Activated T-helper 1 cell treated with Interleukin-2 at 50 U/mL for 16 hours (primary cell): ENCODE results near the gene SLC9A3.

Experiments used
- DNase-seq: peaks from one replicate; pipeline ENCODE4 v3.0.0-alpha.2; 2020; ENCODE audit warnings: low read depth

Gene SLC9A3

DNA sequence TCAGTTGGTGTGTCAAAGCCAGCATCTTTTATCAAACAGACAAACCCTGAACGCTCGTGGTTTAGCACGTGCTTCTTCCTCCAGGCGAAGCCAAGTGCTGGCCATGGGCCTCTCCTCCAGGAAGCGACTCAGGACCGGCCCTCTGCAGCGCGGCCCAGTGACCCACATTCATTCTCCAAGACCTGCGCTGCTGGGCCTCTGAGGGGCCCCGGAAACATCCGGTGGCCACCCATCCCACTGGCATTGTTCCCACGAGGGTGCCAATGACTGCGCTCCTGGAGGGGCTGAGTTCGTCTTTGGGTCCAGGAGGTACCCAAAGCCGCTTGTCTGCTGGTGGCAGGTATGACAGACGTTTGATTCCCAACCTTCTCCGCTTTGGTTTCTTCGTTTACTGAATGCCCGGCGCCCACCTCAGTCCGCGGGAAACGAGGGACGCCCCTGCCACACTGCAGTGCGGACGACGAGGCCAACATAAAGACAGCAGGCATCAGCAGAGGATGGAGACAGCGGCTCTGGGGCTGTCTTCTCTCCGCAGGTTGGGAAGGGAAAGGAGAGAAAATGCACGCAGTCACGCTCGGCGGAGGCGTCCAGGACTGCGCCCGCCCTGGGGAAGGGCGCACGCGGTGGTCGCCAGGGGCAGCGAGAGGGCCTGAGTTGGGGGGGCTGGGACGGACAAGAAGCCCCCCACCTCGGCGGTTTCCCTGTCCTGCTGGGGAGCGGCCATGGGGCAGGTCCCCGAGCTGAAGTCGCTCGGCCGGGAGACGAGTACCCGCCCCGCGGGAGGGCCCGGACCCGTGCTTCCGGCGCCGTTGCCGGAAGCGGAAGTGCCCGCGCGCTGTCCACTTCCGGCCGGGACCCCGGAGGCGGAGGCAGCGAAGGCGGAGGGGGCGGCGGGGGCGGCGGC, 81.7 kb downstream of the SLC9A3 start, which contains the start of gene EXOC3:
EXOC3 (plus strand) TSS at position 842 of the 904 bp plus-strand sequence. CDS start 3,030 bp downstream, outside the sequence.
- peak; percentile 68 for DNase-seq

DNA sequence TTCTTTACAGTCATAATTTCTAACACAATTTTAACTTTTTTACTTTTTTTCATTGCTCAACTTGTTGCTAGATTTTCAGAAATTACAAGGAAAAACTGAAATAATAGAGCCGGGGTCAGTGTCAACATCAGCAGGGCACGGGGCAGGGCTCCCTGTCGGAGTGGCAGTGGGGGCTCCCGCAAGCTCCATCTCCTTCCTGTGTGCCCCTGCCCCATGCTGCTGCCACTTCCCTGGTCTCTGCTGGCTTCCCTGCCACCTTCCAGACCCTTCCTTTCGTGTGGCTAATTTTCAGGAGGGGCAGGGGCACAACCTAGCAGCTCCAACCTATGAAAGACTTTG, 82.3 kb downstream of the SLC9A3 start:
- DNase-seq: no peak

DNA sequence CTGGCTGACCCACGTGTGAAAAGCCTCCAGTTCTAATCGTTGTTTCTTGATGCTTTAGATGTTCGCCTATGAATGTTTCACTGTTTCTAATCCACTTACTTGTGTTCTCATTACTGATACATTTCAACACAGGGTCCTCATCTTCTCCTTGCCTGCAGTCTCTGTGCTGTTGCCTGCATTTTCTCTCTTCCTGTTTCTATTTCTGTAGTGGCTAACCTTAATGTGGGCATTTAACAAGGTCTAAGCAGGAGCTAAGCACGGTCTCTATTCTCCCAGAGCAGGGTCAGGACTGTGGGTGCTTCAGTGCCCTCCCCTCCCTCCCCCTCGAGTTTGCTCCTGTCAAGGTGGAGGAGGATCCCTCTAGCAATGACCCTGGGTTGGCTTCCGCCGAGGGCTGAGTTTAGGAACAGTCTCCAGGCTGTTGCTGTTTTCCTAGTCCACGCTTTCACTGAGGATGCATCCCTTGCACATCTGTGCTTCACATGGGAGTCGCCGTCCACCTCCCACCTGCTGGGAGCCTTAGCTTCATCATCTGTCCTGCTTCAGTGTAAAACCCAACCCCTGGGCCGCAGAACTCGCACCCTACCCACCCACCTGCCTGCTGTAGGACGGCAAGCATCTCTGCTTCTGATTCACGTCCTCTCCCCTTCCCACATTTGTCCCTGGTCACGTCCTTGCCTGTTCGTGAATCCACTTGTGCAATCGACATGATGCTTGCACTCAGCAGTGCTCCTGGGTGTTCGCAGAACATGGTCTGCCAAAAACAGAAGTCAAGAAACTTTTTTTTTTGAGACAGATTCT, 83.6 kb downstream of the SLC9A3 start:
- no peak for DNase-seq

GRCh38 chr5:439636-440035, 84.6 kb downstream of the SLC9A3 start:
- DNase-seq: no peak

DNA sequence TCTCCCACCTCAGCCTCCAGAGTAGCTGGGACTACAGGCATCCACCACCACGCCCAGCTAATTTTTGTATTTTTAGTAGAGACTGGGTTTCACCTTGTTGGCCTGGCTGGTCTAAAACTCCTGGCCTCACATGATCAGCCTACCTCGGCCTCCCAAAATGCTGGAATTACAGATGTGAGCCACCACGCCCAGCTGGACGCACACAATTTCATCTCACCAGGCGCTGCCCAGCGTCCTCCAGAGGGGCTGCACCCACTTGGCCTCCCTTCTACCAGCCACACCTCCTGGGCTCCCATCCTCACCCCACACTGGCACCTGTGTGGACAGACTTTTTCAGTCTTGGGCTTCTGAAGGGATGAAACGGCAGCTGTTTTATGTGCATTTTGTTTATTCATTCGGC, 85.1 kb downstream of the SLC9A3 start:
- no peak for DNase-seq

DNA sequence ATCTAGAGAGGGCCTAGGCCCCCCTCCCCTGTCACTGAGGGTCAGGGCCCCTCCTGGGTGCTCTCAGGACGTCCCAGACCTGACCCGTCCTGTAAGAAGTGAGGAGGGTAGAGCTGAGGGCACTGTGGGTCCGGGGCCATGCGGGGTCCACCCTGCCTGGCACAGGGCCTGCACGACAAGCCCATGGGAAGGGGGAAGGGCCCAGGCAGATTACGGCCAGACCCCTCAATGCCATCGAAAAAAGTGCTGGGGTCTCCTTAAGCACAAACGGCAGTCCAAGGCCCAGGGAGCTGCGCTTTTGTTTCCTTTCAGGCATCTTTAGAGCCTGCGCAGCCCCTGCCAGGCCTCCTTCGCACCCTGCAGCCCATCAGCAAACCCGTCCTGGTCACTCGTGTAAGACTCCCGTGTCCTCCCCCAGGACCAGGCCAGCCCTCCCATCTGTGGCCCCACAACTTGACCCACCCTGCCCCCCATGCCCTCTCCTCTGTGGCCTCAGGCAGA, 85.7 kb downstream of the SLC9A3 start:
- DNase-seq: no peak

- DNase-seq: no peak
These were observed 86.9 kb downstream of the SLC9A3 start for GRCh38 chr5:437281-437771.

GRCh38 chr5:436641-436975, 87.6 kb downstream of the SLC9A3 start:
- no peak for DNase-seq

DNA sequence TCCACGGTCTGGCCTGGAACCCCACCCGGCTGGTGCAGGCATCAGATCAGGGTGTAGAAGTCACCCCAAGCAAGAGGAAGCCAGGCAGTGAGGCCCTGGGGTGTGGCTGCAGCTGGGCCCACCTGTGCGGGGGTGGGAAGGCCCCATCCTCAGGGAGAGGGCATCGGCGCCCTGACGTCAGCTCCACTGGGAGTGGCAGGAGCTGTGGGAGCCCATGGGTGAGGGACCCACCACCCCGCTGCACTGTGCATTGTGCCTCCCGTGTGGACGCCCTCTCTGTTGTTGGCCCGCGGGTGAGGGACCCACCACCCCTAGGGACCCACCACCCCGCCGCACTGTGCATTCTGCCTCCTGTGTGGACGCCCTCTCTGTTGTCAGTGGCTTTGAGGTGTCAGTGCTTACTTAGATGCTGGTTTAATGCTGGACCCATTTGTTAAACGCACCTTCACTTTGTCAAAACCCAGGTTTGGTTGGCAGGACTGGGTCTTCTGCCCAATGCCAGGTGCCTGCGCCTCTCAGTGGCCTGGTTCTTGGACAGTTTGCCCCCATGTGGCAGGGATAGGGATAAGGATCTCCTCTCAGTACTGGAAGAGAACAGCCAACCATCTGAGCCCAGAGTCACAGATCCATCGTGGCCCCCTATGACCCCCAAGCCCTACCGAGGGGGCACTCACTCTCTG, 88.1 kb downstream of the SLC9A3 start:
- no peak for DNase-seq

DNA sequence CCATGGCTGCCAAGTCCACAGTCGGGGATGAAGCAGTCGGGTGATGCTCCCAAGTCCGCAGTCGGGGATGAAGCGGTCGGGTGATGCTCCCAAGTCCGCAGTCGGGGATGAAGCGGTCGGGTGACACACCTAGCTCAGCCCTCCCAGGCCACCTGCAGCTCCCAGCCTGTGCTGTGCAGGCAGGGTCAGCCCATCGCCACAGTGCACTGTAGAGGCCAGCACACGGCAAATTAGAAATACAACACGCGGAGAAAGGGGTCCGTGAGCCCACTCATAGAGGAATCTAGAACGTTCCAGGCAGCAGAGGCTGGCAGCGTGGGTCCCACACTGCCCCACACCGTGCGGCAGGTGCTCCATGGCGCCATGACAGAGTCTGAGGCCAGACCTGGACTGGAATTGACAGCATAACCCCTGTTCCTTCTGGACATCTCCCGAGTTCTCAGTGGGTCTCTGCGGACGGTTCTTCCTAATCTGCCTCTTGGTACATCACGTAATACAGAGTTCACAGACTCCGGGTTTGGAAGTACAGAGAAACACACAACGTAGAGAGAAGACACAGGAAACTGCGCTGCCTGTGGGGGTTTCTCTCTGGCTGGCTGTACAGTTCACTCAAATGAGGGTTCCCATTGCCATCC, 89.0 kb downstream of the SLC9A3 start:
- no peak for DNase-seq

DNA sequence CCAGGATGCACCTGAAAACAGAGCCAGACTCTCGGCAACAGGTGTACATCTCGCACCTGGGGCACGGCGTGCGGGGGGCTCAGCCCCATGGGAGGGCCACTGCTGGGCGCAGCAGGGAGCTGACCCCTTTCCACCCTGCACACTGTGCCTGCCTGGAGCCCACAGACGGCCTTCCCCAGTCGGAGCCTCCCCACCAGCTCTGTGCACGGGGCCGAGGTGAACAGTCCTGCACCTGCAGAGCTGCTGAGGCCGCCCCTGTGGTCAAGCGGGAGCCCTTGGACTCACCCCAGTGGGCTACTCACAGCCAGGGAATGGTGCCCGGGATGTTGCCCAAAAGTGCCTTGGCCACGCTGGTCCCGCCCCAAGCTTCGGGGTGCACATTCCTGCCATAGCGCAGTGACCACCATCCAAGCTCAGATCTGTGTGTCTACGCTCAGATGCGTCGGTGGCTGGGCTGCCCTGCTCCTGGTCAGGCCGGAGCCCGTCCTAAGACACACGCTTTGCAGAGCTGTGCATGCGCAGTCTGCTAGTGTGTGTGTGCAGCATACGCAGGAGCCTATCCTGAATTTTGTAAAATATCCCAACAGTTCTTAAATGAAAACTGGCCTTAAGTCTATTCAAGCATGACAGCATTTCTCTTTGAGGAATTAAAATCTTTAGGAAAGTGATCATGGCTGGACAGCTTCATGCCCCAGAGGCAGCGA, 89.7 kb downstream of the SLC9A3 start:
- no peak for DNase-seq

- DNase-seq: no peak
These were observed 90.4 kb downstream of the SLC9A3 start for GRCh38 chr5:433836-434235.

DNA sequence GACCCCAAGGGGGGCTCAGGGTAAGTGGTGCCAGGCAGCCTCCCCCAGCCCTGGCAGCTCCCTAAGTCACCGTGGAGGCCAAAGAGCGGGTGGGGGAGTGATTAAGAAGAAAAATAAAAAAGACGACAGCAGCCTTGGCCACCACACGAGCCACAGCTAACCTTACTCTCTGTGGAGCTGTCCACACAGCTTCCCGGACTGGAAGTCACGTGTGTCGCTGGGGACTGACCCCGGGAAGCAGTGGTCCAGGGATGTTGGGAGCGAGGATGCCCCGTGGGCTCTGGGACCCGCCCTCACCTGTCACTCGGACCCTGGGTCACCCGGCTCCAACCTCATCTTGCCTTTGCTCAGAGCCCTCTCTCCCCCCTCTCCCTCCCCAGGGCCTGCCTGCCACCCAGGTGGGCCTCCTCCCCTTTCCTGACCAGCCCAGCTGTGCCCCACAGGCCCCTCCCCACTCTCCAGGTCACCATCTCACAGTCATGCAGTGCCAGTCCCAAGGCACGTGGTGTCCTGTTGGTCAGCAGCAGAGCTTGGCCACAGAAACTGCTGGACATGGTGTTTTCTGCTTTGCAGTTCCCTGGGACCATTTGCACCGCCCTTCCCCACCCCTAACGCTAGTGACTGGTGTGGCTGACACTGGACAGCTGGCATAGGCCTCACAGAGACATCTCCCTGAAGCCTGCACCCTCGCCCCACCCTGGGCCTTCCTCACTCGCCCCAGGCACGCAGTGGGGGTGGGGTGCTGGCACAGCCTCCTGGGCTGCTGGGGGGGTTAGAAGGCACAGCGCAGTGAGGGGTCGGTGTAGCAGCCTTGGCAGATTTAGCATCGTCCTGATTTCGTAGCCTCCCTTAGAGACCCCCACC, 91.1 kb downstream of the SLC9A3 start:
- no peak for DNase-seq

DNA sequence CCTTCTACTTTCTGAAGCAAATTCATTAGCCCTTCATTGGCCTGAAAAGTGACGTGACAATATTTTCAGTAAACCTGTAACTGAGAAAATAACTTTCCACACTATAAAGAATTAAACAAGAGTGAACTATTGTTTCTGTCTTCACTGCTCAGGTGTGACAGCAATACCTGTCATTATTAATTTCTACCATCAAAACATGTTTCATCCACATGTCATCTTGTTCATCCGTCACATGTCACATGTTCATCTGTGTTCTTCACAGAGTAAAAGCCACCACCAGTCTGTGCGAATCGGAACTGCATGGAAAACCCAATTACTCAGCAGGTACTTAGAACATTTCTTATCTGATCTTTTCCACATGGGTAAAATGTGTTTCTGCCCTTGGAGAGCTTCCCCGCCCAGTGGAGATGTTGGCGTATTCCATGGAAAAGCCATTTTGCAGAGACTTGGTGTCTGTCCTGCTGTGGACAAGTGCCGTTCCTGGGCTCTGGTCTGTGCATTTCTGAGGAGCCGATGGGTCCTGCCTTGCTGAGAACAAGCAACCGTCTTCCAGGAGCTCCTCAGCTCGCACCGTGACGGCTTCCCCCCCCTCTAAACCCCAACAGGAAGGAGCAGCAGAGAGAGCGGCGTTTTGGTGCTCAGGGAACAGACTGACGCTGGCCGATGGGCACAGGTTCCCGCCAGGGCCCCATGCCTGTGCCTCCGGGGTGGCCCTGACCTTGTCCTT, 91.9 kb downstream of the SLC9A3 start:
- DNase-seq: no peak

- DNase-seq: no peak
These were observed 92.6 kb downstream of the SLC9A3 start for GRCh38 chr5:431711-432050.

GRCh38 chr5:431001-431710, 93.1 kb downstream of the SLC9A3 start:
- no peak for DNase-seq

- DNase-seq: no peak
These were observed 93.9 kb downstream of the SLC9A3 start for GRCh38 chr5:430214-430925.

DNA sequence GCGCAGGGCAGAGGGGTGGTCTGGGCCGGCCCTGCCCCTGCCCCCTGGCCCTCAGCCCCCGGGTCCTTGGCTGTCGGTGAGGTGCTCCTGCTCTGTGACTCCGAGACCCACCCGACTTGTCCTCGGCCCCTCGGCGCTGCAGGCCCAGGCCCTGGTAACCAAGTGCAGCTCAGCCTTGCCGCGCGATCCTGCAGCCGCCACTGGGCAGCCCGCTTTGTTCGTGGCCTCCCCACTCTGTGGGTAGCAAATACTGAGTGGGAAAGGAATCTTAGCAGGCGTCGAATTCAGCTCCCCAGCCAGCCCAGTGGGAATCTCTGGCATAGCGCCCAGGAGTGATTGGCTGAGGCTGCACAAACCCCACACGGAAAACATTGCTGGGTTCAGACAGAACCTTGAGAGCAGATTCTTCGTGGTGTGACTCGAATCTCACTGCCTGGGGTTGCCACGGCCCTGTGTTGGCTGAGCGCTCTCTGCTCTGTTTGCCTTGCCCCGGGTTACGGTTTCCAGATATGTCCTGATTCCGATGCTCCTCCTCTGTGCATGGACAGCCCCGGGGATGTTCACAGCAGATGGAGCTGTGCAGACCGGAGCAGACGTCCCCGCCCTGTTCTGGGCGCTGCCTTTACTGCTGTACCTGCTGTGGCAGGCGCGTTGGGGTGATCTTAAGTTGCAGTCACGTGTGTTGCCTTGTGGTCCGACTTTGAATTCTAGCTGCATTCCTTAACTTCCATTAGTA, 94.6 kb downstream of the SLC9A3 start:
- DNase-seq: no peak
